ENCODE measurements around the gene SULT1B1. TPM values are rescaled to one million over a fixed set of nuclear protein-coding genes. Genes with fewer than 3 reads are reported as not detected.

SULT1B1 gene
- total and polyA plus RNA-seq, 2 of the 8 experiments (the other 6 are each of a cell fraction or from before 2014, with no cell fraction given) = not detected

DNA sequence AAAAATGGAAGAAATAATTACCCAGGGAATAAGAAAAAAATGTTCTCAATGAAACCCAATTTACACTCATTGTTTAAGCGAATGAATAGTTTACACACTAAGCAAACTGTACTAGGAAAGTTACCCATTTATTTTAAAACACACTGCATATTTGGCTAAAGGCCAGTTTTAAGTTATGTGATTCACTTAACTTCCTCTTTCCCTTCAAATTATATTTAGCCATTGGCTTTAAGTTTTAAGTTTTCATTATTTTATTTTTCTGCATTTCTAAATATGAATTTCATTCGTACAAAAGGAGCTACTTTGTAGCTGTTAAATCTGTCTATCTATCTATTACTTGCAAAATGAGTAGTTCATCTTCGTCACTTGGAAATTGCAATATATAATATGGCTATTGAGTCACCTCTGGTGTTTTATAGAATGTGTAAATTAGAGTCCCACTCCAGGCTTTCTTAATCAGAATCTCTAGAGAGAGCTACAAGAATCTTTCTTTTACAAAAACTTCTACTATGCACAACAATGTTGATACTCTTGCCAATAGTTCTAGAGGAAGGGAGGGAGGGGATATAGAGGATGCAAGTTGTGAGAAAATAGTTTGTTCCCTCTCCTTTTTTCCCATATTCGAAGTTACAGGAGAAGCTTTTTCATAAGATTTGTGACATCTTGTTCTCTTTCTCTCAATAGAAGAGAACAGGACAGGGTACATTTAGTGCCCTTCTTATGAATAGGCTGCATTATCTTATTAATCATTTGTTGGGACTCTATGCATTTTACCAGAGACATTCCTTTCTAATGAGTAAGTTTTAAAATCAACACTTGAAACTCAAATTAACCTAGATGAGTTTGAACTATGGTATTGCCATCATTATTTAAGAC lies 41.8 kb downstream of the SULT1B1 start:
- DNase-seq (ENCODE audit: low read depth in 1 of 2, low spot score in 2 of 2) (no peak), FAIRE-seq (no peak)
- Histone ChIP-seq H3K9me3 (ENCODE audit: insufficient read depth in 2 of 2, low read depth in 1 of 2, low read length in 1 of 2) (no peaks in the 10 kb centered on the region), H4K8ac (ENCODE audit: extremely low read depth, insufficient read depth, low read length) (no peak overlapping the region), H3K36me3 (ENCODE audit: control insufficient read depth in 2 of 4, insufficient read depth in 4 of 4, low read length in 3 of 4) (no peaks in the 10 kb centered on the region), H2BK15ac (ENCODE audit: low read length) (no peak overlapping the region), H3K9ac (replicated peaks in 1 of 4; ENCODE audit: extremely low read depth in 1 of 4, low read depth in 3 of 4, low read length in 3 of 4) (no peak overlapping the region), H3K23ac (ENCODE audit: insufficient read length) (no peak overlapping the region), H3K4ac (replicated peaks; ENCODE audit: insufficient read length, low read depth, low read length) (no peak overlapping the region), H3K27me3 (replicated peaks in 1 of 4; ENCODE audit: control insufficient read depth in 3 of 4, extremely low read depth in 1 of 4, insufficient read depth in 3 of 4, low read length in 3 of 4) (no peaks in the 10 kb centered on the region), H4K91ac (replicated peaks; ENCODE audit: insufficient read length, low read length) (no peak overlapping the region), H3K56ac (replicated peaks; ENCODE audit: insufficient read length, low read depth, low read length) (no peak overlapping the region), H2BK5ac (ENCODE audit: low read depth, low read length) (no peak overlapping the region), H2BK120ac (replicated peaks; ENCODE audit: low read depth, low read length) (no peak overlapping the region), H3K18ac (ENCODE audit: extremely low read depth, low read length) (no peak overlapping the region), H3K79me1 (ENCODE audit: low read depth, low read length) (no peaks in the 10 kb centered on the region), H3K4me3 (ENCODE audit: extremely low read depth in 1 of 4, insufficient read depth in 2 of 4, low read depth in 3 of 4, low read length in 4 of 4) (peak overlapping the region in 1 of 4 experiments; percentile 27; a peak in 1 of 8 replicates), H4K20me1 (replicated peaks in 1 of 2; ENCODE audit: control insufficient read depth in 1 of 2, insufficient read depth in 2 of 2, low read length in 2 of 2) (no peaks in the 10 kb centered on the region), H2AFZ (ENCODE audit: low read length) (no peak overlapping the region), H3K14ac (ENCODE audit: insufficient read length) (no peak overlapping the region), H2BK20ac (ENCODE audit: low read length) (no peak overlapping the region), H2BK12ac (ENCODE audit: low read depth, low read length) (no peak overlapping the region), H4K5ac (ENCODE audit: insufficient read length, low read depth, low read length) (no peak overlapping the region), H2AK5ac (ENCODE audit: low read depth, low read length) (no peak overlapping the region), H3K4me1 (replicated peaks in 1 of 4; ENCODE audit: control insufficient read depth in 3 of 4, insufficient read depth in 4 of 4, low read length in 3 of 4) (peaks cover 0 to 4% (median 1%) of the 10 kb centered on the region in 4 experiments; a peak in 1 of 7 replicates), H3K79me2 (ENCODE audit: control insufficient read depth in 1 of 2, insufficient read depth in 2 of 2, low read length in 2 of 2) (no peaks in the 10 kb centered on the region), H3K4me2 (ENCODE audit: insufficient read depth in 1 of 2, low read depth in 2 of 2, low read length in 2 of 2) (peak overlapping the region in 1 of 2 experiments; percentile 35; a peak in 2 of 4 replicates), H3K23me2 (ENCODE audit: low read depth, low read length) (no peaks in the 10 kb centered on the region), H3K27ac (ENCODE audit: low read depth, low read length) (no peak overlapping the region)
- ChIA-PET POLR2A (ENCODE audit: partially characterized antibody) (no interaction called here), CTCF (ENCODE audit: partially characterized antibody) (no interaction called here)
- WGBS, 2 experiments (ENCODE audit: extremely low coverage in 1 of 2, insufficient coverage in 1 of 2, insufficient read length in 1 of 2, insufficient replicate concordance in 2 of 2, low coverage in 1 of 2, low lambda C conversion rate in 2 of 2, missing lambda C conversion rate in 1 of 2) = 54% methylated on average over 4 of the region's 4 CpGs; no CpG with 5 or more reads in 1 of the 2 experiments
- TF ChIP-seq POLR2AphosphoS5 (IDR thresholded peaks at IDR 0.05; ENCODE audit: low read depth, low read length) = no peak
- TF ChIP-seq JUND (IDR thresholded peaks at IDR 0.05; ENCODE audit: low read length) = 0 out of 2 replicates have a peak, but pooled peaks have one; percentile 11
- no peak for TF ChIP-seq GABPA (IDR thresholded peaks at IDR 0.05; ENCODE audit: borderline replicate concordance, insufficient read depth, low read length)
- TF ChIP-seq GTF2F1 (IDR thresholded peaks at IDR 0.05; ENCODE audit: borderline replicate concordance, low read depth, low read length) = no peak
